Endothelial cell (in vitro differentiated cells): ENCODE data around the gene PDE4D. TPM values are rescaled to one million over a fixed set of nuclear protein-coding genes. Genes with fewer than 3 reads are reported as not detected.

Experiments used
- DNase-seq: peaks from one replicate; pipeline ENCODE4 v3.0.0; 2021; ENCODE audit warnings: low spot score
- H3K27ac Mint-ChIP-seq: one replicate; pipeline ENCODE4 v1.8.0; 2021; ENCODE audit warnings: mixed read lengths, inconsistent platforms; ENCODE audit not compliant: unreplicated experiment
- H3K27me3 Mint-ChIP-seq: one replicate; pipeline ENCODE4 v1.8.0; 2021; ENCODE audit warnings: mild to moderate bottlenecking, moderate library complexity, mixed read lengths, inconsistent platforms; ENCODE audit not compliant: unreplicated experiment
- H3K36me3 Mint-ChIP-seq: one replicate; pipeline ENCODE4 v1.8.0; 2021; ENCODE audit warnings: mild to moderate bottlenecking, low read depth, mixed read lengths, inconsistent platforms; ENCODE audit not compliant: unreplicated experiment
- H3K4me1 Mint-ChIP-seq: one replicate; pipeline ENCODE4 v1.8.0; 2021; ENCODE audit warnings: mild to moderate bottlenecking, mixed read lengths, inconsistent platforms; ENCODE audit not compliant: unreplicated experiment
- H3K4me3 Mint-ChIP-seq: one replicate; pipeline ENCODE4 v1.8.0; 2021; ENCODE audit warnings: mild to moderate bottlenecking, mixed read lengths, inconsistent platforms; ENCODE audit not compliant: unreplicated experiment
- H3K9me3 Mint-ChIP-seq: one replicate; pipeline ENCODE4 v1.8.0; 2021; ENCODE audit warnings: mixed read lengths, inconsistent platforms; ENCODE audit not compliant: unreplicated experiment
- CTCF ChIP-seq: fragments of 200-600 bp; sonication (generic); IDR thresholded peaks from one replicate; pipeline ENCODE4 v1.5.0; 2021; ENCODE audit warnings: antibody characterized with exemption; ENCODE audit not compliant: unreplicated experiment
- total RNA-seq: library from RNA; stranded (reverse); fragmentation: NEBNext Ultra II Directional; extraction: Animal tissue kit (Norgen Biotek cat#: 25700); gene quantifications from one replicate; pipeline ENCODE4 v1.2.1, GENCODE V29; 2021; ENCODE audit not compliant: unreplicated experiment

Gene PDE4D
- total RNA-seq, 1 donor from 2014 or later: 9.4 TPM

DNA sequence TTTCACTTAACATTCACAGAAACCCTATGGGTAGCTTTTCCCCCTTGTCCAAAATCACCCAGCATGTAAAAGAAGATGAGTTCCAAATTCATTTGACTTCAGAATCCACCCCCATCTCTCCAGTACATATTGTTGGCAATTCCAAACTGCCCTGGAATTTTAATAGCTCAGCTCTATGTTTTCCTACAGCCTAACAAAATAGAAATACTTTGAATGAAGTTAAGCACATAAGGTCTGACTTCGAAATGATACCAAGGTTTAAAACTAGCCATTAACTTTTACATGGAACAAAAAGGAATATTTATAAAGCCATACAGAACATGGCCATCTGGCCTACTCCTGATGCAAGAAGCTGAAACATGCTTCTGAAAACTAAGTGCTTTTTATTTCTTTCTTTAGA, 634.3 kb downstream of the PDE4D start:
- TF ChIP-seq CTCF: no peak
- H3K27me3 Mint-ChIP-seq: no peaks in the 10 kb centered on the region
- no peak for DNase-seq
- no peaks in the 10 kb centered on the region for H3K9me3 Mint-ChIP-seq
- H3K4me1 Mint-ChIP-seq: no peaks in the 10 kb centered on the region
- no peak overlapping the region for H3K4me3 Mint-ChIP-seq
- no peaks in the 10 kb centered on the region for H3K36me3 Mint-ChIP-seq
- H3K27ac Mint-ChIP-seq: no peak overlapping the region

DNA sequence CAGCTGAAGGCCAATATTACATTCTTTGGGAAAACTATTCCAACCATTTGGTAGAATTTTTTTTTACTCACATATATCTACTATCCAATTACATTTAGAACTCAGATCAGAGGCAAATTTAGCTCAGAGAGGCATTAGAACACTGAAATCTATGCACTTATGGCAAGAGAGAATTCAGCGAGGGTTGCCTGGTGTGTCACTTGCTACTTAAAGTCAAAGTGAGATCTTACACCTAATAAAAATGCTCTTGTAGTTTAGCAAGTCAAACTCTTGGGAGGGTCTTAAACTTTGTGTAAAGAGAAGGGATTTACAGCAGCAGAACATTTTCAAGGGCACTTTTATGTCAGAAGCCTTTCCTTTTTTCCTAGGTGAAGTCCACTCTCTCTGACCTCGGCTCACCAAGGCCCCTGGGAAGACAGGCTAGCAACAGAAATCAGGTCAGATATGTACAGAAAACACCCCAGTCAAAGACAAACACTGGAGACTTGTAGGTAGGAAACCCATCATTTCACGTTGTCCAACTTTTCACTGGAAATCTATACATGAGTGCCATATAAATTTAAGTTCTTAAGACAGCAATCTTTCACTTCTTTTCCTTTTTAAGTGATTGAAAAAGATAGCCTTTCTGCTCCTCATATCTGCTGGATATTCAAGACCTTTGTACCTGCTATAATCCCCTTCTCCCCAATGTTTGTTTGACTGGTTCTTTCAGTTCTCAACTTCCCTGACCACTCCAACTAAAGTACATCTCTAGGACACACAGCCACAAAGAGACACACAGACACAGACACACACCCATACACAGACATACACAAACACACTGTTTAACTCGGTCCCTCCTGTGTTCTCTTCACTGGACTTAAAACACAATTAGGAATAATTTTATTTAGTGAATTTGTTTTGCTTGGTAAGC, 635.8 kb downstream of the PDE4D start:
- H3K4me3 Mint-ChIP-seq: no peak overlapping the region
- H3K27ac Mint-ChIP-seq: no peak overlapping the region
- no peaks in the 10 kb centered on the region for H3K27me3 Mint-ChIP-seq
- H3K36me3 Mint-ChIP-seq: no peaks in the 10 kb centered on the region
- no peak for TF ChIP-seq CTCF
- H3K4me1 Mint-ChIP-seq: no peaks in the 10 kb centered on the region
- no peaks in the 10 kb centered on the region for H3K9me3 Mint-ChIP-seq
- no peak for DNase-seq

GRCh38 chr5:59256331-59256730, 637.2 kb downstream of the PDE4D start:
- Mint-ChIP-seq H3K27me3 (no peaks in the 10 kb centered on the region), H3K36me3 (no peaks in the 10 kb centered on the region), H3K27ac (no peak overlapping the region), H3K9me3 (no peaks in the 10 kb centered on the region), H3K4me1 (no peaks in the 10 kb centered on the region), H3K4me3 (no peak overlapping the region)
- no peak for TF ChIP-seq CTCF
- DNase-seq: no peak

DNA sequence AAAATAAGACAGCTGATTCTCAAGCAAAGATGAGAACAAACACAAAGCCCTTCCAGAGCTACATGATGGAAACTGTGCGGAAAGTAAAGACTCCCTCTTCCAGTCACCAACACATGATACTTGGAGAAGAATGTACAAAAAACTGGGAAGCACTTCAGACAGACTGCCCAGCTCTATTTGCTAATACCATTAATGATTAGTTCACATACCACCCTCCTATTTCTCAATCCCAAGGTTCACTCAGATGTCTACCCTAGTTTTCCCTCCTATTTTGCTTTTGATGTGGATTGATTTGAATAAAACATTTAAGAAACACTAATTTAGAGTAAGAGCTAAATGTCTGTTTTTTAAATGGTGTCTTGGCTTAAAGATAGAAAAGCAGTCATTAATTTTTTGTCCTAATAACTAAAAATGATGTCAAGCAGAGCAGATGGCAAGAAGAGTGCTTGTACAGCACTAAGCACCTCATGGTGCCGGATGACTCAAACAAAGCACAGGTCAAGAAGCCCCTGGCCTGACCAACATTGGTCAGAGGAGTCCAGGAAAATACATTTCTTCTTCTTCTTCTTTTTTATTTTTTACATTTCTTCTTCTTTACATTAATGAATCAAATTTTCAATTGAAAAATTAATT, 639.4 kb downstream of the PDE4D start:
- H3K27ac Mint-ChIP-seq: no peak overlapping the region
- DNase-seq: no peak
- H3K4me3 Mint-ChIP-seq: no peak overlapping the region
- H3K36me3 Mint-ChIP-seq: no peaks in the 10 kb centered on the region
- no peaks in the 10 kb centered on the region for H3K4me1 Mint-ChIP-seq
- H3K27me3 Mint-ChIP-seq: no peaks in the 10 kb centered on the region
- H3K9me3 Mint-ChIP-seq: no peaks in the 10 kb centered on the region
- TF ChIP-seq CTCF: no peak

- H3K9me3 Mint-ChIP-seq: no peaks in the 10 kb centered on the region
- no peaks in the 10 kb centered on the region for H3K4me1 Mint-ChIP-seq
- no peak for TF ChIP-seq CTCF
Measured at GRCh38 chr5:59253625-59254024, 639.9 kb downstream of the PDE4D start.

More at GRCh38 chr5:59253625-59254024, 639.9 kb downstream of the PDE4D start:
- DNase-seq: no peak
- Mint-ChIP-seq H3K27me3 (no peaks in the 10 kb centered on the region), H3K36me3 (no peaks in the 10 kb centered on the region), H3K27ac (no peak overlapping the region), H3K4me3 (no peak overlapping the region)
